T47D (cell line): Measurements from ENCODE around the gene EXOC2.

Source experiments
- DNase-seq, 2 experiments: peaks; one replicate each; pipeline versions ENCODE4 v3.0.0 to v3.0.0-alpha.2; 2011 to 2012; ENCODE audit warnings: low read depth in 1 of 2, low spot score in 1 of 2
- JUND ChIP-seq: IDR thresholded peaks from 2 replicates; pipeline ENCODE4 v1.6.1; 2012; ENCODE audit warnings: low read depth
- in situ Hi-C: cut with HindIII; loops from 2 replicates; pipeline ENCODE4 v1.10.0; 2016; ENCODE audit warnings: low sequenced_read_pairs, low pct_unique_long_range_greater_than_20kb

The EXOC2 gene

DNA sequence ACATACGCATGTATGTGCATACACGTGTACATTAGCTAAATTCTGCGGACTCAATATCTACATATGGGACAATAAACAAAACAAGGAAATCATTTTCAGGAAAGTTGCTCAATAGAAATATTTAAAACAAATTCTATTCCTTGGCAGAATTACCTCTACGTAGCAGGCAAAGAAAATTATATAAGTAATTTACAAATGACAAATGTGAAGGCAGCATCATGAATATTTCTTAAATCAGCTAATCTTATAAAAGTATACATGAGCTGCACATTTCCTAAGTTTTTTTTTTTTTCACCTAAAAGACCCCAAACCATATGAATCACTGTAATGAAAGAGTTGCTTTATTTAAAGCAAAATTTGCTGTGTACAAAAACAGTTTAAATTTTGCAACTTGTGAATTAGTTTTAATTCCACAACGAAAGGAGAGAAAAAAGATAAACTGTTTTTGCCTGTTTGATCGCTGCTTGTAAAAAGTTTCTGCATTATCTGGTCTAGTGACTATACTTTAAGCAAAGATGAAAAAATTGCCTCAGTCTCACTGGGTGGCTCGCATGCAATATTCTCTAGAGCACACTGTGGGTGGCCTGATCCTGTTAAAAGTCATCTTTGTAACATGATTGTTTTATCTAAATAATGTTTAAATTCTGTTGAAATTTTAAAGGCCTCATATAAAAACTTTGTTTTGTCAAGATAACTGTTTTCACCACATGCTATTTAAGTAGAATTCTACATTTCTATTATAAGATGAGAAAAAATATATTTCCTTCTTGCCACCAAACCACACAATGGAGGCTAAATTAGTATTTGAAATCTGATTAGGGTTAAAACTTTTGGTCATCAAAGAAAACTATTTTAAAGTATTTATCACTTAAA, 93.1 kb downstream of the EXOC2 start:
- in situ Hi-C loops: no loop called here
- DNase-seq: no peak
- TF ChIP-seq JUND: no peak

DNA sequence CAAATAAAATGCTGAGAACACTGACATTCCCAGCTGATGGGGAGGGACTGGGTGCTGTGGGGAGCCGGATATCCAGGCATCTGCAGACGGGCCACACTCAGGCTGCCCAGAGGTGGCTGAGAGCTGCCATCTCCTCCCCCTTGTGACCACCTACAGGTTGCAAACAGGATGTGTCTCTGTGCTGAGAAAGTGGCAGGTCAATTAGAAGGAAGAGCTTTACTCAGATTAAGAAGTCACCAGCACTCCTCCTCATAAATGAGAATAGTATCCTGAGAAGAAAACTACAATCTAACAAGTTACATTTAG, 99.1 kb downstream of the EXOC2 start:
- no peak for TF ChIP-seq JUND
- no peak for DNase-seq
- in situ Hi-C loops: no loop called here

DNA sequence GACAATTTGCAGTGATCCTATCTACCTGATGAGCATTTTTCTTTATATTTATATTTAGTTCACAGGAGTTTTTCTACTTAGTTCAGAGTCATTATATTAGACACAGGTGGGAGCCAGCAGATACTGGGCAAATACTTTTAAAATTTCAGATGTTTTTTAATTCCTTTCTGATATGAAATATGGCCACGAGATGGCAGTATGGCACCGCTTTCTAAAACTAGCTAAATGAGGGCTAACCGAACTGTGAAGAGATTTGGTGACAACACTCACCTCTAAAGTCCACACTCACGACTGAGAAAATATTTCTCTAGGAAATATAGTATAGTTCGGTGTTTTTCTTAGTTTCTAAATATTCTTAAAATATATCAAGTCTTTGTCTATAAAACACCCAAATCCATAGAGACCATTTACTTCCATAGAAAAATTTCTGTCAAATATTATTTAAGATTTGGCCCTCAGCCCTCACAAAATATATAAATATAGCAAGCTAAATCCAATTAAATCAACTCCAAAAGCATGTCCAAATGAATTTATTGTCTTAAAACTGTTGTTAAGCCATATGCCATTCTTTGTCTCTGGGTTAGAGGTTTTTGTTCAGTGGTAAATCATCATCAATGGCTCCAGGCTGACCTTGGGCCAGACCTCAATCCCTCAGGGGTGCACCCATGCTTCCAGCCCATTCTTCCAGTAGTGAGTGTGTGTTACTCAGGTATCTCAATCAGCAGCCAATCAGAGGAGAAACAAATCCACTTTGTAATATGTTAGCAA, 99.6 kb downstream of the EXOC2 start:
- no peak for TF ChIP-seq JUND
- in situ Hi-C loops: no loop called here

GRCh38 chr6:589090-589489, 103.8 kb downstream of the EXOC2 start:
- no peak for DNase-seq
- no peak for TF ChIP-seq JUND
- in situ Hi-C loops: no loop called here

More for the DNA sequence above, 99.6 kb downstream of the EXOC2 start:
- DNase-seq: peak; percentile 38 to 75

GRCh38 chr6:586553-586952, 106.4 kb downstream of the EXOC2 start:
- no peak for TF ChIP-seq JUND
- in situ Hi-C loops: no loop called here
- peak in 1 of 2 experiments; percentile 65 for DNase-seq

GRCh38 chr6:583635-584034, 109.3 kb downstream of the EXOC2 start:
- no peak for DNase-seq
- TF ChIP-seq JUND: no peak
- in situ Hi-C loops: no loop called here

- DNase-seq: no peak
- in situ Hi-C loops: no loop called here
- no peak for TF ChIP-seq JUND
Measured at GRCh38 chr6:583116-583515, 109.8 kb downstream of the EXOC2 start.

- in situ Hi-C loops: no loop called here
- no peak for TF ChIP-seq JUND
- DNase-seq: no peak
Measured at GRCh38 chr6:582370-582769, 110.6 kb downstream of the EXOC2 start.

DNA sequence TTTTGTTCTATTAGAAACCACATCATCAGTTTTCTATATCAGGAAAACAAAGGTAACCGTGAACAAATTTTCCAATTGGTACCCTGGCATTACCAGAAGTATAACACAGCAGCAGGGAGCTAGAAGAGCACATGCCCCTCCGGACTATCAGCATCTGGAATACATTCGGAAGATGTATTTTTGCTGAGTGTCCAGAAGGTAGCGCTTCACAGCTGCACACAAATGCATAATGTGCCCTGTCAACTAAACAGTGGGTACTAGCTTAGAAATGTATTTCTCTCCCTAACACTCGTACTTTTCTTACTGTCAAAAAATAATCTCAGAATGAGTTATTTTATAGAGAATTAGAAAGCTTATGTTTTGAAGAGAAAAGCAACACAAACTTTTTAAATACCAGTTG, 113.6 kb downstream of the EXOC2 start:
- peak in 1 of 2 experiments; percentile 43 for DNase-seq
- TF ChIP-seq JUND: no peak
- in situ Hi-C loops: no loop called here

DNA sequence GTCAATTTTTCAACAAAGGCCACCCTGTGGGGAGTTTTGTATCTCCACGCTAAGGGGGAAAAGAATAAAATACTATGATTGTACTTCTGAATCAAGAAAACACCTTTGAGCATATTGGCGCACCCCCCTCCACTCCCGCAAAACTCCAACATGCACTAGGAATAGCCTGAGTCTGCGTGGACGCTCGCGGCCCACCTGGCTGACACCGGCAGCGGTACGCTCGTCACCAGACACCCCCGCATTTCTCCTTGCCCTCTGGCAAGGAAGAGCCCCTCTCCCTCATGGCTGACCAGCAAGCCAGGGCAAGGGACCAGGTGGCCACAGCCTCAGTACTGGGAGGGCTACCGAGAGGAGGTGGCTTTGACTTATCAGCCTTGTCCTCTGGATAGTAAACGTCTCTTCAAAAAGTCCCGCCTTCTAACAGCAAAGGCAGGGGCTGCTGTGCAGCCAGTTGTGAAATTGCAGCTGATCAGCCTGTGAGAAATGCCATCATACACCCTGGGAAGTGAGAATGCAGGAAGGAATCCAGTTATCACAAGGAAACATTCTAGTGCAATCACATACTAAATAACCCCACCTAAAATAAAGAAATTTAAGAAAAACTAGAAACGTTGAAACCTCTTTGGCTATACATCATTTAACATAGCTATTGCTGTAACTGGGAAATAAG, 120.2 kb downstream of the EXOC2 start:
- no peak for TF ChIP-seq JUND
- DNase-seq: no peak

GRCh38 chr6:571892-572291, 121.0 kb downstream of the EXOC2 start:
- no peak for DNase-seq
- no peak for TF ChIP-seq JUND
- in situ Hi-C loops: no loop called here

More for the DNA sequence above, 120.2 kb downstream of the EXOC2 start:
- in situ Hi-C loops: no loop called here

DNA sequence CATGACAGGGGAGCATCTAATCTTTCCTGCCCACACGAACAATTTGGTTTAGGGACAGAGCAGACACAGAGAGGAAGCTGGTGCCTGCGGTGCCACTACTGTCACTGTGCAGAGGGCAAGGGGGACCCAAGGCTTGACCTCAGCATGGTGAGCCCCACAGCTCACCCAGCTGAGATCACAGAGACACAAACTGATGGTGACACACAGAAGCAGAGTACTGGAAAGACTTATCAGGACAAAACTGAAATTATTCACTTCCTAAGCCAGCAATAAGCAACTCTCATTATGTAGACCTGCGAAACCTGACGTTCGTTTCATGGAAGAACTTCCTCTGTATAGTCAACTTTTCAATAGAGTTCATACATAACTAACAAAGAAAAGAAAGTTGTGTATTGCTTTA, 122.1 kb downstream of the EXOC2 start:
- in situ Hi-C loops: no loop called here
- TF ChIP-seq JUND: no peak
- DNase-seq: no peak
